C4-2B (cell line): ENCODE data around the gene CFAP126.

Source experiments
- ZFX ChIP-seq: fragments of 450-650 bp; IDR thresholded peaks from 2 replicates; pipeline ENCODE4 v1.6.1; 2017
- TF ChIP-seq, protein P1 (sequence below): fragments of 450-650 bp; conservative IDR thresholded peaks from 2 replicates; pipeline ENCODE4 v1.5.1; 2017; ENCODE audit warnings: mild to moderate bottlenecking

GRCh38 chr1:161408429-161409052 is 40.9 kb upstream of the CFAP126 start:
- TF ChIP-seq, protein P1, sequence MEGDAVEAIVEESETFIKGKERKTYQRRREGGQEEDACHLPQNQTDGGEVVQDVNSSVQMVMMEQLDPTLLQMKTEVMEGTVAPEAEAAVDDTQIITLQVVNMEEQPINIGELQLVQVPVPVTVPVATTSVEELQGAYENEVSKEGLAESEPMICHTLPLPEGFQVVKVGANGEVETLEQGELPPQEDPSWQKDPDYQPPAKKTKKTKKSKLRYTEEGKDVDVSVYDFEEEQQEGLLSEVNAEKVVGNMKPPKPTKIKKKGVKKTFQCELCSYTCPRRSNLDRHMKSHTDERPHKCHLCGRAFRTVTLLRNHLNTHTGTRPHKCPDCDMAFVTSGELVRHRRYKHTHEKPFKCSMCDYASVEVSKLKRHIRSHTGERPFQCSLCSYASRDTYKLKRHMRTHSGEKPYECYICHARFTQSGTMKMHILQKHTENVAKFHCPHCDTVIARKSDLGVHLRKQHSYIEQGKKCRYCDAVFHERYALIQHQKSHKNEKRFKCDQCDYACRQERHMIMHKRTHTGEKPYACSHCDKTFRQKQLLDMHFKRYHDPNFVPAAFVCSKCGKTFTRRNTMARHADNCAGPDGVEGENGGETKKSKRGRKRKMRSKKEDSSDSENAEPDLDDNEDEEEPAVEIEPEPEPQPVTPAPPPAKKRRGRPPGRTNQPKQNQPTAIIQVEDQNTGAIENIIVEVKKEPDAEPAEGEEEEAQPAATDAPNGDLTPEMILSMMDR, result no peak
- TF ChIP-seq ZFX, result no peak
